ENCODE results near the gene TTLL5. TPM values are rescaled to one million over a fixed set of nuclear protein-coding genes. Genes with fewer than 3 reads are reported as not detected.

TTLL5 gene
- total RNA-seq, 1 donor = 29.5 TPM

DNA sequence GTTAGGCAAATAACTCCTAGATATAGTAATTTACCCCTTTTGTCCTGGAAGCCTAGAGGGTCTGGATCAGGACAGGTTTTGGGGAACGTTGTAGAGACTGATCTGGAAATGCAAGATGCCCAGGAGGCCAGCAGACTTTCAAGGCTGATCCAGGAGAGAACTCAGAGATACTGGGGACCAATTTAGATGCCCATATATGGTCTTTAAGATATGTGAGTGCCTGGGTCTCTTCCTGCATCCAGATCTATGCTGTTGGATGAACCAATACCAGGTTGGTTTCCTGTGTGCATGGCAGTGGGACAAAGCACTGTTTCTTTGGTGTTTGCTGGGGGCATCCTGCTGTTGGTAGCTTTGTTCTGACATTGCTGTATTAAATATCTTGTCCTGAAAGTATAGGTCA, 5.8 kb upstream of the TTLL5 start:
- TF ChIP-seq, protein P1, sequence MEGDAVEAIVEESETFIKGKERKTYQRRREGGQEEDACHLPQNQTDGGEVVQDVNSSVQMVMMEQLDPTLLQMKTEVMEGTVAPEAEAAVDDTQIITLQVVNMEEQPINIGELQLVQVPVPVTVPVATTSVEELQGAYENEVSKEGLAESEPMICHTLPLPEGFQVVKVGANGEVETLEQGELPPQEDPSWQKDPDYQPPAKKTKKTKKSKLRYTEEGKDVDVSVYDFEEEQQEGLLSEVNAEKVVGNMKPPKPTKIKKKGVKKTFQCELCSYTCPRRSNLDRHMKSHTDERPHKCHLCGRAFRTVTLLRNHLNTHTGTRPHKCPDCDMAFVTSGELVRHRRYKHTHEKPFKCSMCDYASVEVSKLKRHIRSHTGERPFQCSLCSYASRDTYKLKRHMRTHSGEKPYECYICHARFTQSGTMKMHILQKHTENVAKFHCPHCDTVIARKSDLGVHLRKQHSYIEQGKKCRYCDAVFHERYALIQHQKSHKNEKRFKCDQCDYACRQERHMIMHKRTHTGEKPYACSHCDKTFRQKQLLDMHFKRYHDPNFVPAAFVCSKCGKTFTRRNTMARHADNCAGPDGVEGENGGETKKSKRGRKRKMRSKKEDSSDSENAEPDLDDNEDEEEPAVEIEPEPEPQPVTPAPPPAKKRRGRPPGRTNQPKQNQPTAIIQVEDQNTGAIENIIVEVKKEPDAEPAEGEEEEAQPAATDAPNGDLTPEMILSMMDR (IDR thresholded peaks at IDR 0.05; ENCODE audit: insufficient read depth, low read length) = no peak
- H3K4me3 ChIP-seq (ENCODE audit: low read depth, low read length) = no peak overlapping the region
- no peak for DNase-seq (ENCODE audit: low read depth)

DNA sequence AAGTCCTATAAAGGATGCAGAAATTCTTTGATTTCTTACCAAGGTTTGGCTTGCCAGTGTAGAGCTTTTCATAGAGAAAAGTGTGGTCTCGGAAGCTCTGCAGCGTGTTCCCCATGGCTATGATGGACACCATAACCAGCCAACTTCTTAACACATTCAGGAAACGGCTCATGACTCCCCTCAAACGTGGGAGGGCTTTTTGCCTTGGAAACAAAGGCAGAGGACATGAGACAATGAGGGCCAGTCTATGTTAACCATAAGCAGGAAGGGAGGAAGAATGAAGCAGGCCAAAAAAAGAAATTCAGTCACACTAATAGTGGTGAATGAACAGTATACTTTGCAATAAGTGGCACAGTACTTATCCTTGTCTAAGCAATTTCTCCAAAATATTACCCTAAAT, 3.7 kb upstream of the TTLL5 start:
- H3K4me3 ChIP-seq (ENCODE audit: low read depth, low read length) = no peak overlapping the region
- no peak for DNase-seq (ENCODE audit: low read depth)
- TF ChIP-seq, protein P1 (IDR thresholded peaks at IDR 0.05; ENCODE audit: insufficient read depth, low read length) = no peak

DNA sequence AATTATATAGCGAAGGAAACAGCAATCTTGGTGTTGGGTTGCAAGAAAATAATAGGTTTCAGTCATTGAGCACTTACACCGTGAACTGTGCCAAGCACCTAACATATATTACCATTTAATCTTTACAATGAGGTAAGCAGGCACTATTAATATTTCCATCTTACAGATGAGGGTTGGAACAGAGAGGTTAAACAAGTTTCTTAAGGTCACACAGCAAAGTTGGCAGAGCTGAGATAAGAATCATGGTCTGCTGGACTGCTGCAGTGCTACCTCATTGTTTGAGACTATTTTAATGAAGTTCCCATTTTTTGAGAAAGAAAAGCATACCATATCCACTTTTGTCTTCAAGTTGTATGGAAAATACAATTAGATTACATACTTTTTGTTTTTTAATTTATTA, 2.1 kb upstream of the TTLL5 start:
- DNase-seq (ENCODE audit: low read depth) = no peak
- TF ChIP-seq, protein P1 (IDR thresholded peaks at IDR 0.05; ENCODE audit: insufficient read depth, low read length) = no peak
- no peak overlapping the region for H3K4me3 ChIP-seq (ENCODE audit: low read depth, low read length)

DNA sequence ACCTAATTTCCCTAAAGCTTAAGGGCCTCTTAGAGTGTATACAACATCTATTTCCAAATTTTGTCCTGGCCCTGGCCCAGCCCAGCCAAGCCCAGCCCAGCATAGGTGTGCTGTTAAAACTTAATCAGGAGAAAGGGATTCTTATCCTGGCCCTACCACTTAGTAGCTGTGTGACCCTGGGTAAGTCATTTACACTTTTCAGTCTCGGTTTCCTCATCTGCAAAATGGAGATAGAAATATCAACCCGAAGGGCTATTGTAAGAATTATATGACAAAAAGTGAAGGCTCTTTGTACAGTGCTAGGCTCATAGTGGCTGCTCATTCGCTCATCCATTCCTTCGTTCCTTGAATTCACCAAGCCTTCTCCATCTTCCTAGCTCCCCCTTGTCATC, 812 bp upstream of the TTLL5 start:
- H3K4me3 ChIP-seq (ENCODE audit: low read depth, low read length) = peak overlapping the region; percentile 97
- TF ChIP-seq, protein P1 (IDR thresholded peaks at IDR 0.05; ENCODE audit: insufficient read depth, low read length) = no peak
- no peak for DNase-seq (ENCODE audit: low read depth)

DNA sequence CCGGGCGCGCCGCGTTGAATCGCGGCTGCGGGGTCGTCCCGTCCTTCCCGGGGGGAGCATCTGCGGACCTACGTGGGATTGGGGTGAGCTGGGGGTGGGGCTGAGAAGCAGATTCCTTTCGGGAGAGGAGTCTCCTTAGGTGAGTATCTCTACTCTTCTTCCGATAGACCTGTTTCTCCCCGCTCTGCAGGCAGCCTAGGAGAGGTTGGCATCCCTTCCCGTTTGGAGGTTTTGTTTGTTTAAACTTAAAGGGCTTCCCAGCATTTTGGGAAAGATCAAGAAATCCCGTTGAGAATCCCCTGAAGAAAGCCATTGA, 411 bp downstream of the TTLL5 start:
- TF ChIP-seq, protein P1 (IDR thresholded peaks at IDR 0.05; ENCODE audit: insufficient read depth, low read length) = no peak
- DNase-seq (ENCODE audit: low read depth) = no peak
- H3K4me3 ChIP-seq (ENCODE audit: low read depth, low read length) = peak overlapping the region; percentile 97

DNA sequence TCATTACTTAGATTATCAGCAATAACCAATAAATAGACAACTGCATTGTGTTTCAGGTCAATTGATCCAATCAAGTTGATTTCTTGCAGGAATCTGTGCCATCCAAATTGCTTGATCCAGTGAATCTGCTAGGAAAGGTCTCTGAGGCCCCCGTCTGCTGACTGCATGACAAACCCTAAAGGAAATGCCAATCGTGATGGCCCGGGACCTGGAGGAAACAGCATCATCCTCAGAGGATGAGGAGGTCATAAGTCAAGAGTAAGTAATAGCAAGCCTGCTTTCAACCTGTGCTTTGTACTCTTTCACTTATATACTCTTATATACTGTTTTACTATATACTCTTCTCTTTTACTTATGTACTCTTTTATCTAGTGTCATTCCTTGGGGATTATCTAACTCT, 1.9 kb downstream of the TTLL5 start:
- TF ChIP-seq, protein P1 (IDR thresholded peaks at IDR 0.05; ENCODE audit: insufficient read depth, low read length) = no peak
- no peak for DNase-seq (ENCODE audit: low read depth)
- H3K4me3 ChIP-seq (ENCODE audit: low read depth, low read length) = no peak overlapping the region

DNA sequence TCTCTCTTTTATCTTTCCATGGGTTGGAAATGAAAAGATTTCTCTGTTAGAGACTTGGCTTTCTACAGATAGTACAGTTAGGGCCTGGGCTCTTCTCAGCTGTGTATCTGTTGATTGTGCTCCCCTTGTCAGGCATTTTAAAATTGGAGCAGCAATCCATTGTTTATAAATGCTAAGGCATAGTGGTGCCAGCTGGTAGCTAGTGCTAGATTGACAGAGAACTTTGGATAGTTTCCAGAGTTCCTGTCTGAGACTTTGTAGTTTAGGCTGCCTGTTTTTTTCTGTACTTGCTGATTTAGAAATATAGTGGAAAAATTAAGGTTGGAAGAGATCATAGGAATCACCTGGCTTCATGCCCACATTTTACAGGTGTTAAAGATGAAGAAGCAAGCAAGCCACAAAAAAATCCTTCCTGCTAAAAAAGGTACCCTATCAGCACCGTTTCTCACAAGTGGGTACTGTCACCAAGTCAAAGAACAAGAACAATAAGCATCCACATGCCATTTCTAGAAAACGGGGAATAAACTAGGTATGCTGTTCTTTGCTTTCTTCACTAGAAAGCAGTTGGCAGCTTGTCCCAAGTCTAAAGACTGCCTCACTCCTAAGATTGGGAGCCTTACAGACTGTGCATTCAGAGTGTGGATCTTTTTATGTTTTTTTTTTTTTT, 6.2 kb downstream of the TTLL5 start:
- no peak for DNase-seq (ENCODE audit: low read depth)
- TF ChIP-seq, protein P1 (IDR thresholded peaks at IDR 0.05; ENCODE audit: insufficient read depth, low read length) = no peak
- no peak overlapping the region for H3K4me3 ChIP-seq (ENCODE audit: low read depth, low read length)

Measured in fibroblast of the aortic adventitia (primary cell).